WI38 (cell line): Measurements from ENCODE around the gene CLTRN.

Experiments used
- H3K4me3 ChIP-seq: 2 replicates; pipeline ENCODE4 v1.5.1; 2011; ENCODE audit warnings: low read depth, mild to moderate bottlenecking, control low read depth, low read length
- TF ChIP-seq, protein P1 (sequence below): IDR thresholded peaks from 2 replicates; pipeline ENCODE4 v1.5.1; 2012; ENCODE audit warnings: low read depth, mild to moderate bottlenecking, control low read depth, low read length

CLTRN gene

DNA sequence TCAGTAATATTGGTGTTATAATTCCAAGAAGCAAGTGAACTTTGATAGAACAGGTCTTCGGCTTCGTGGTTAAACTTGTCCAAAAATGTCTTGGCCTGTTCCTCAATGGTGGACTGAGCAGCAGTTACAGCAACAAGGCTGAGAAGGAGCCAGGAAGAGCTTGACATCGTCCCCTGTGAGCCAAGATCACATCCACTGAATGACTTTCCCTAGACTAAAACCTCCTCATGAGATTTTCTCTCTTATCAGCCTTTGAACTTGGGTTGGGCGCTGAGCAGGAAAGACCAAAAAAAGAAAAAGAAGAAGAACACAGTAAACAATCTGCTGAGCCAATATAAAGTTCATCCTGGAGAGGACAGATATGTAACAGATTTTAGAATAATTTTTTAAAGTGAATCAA lies 63.9 kb downstream of the CLTRN start, which contains the start of gene ACE2:
Gene ACE2, minus strand, starts transcription at position 216 of the 400 bp plus-strand sequence. Its CDS starts 49 bp downstream, at position 167.
- no peak within 1 kb of the TSS for H3K4me3 ChIP-seq
- TF ChIP-seq, protein P1, sequence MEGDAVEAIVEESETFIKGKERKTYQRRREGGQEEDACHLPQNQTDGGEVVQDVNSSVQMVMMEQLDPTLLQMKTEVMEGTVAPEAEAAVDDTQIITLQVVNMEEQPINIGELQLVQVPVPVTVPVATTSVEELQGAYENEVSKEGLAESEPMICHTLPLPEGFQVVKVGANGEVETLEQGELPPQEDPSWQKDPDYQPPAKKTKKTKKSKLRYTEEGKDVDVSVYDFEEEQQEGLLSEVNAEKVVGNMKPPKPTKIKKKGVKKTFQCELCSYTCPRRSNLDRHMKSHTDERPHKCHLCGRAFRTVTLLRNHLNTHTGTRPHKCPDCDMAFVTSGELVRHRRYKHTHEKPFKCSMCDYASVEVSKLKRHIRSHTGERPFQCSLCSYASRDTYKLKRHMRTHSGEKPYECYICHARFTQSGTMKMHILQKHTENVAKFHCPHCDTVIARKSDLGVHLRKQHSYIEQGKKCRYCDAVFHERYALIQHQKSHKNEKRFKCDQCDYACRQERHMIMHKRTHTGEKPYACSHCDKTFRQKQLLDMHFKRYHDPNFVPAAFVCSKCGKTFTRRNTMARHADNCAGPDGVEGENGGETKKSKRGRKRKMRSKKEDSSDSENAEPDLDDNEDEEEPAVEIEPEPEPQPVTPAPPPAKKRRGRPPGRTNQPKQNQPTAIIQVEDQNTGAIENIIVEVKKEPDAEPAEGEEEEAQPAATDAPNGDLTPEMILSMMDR: no peak

DNA sequence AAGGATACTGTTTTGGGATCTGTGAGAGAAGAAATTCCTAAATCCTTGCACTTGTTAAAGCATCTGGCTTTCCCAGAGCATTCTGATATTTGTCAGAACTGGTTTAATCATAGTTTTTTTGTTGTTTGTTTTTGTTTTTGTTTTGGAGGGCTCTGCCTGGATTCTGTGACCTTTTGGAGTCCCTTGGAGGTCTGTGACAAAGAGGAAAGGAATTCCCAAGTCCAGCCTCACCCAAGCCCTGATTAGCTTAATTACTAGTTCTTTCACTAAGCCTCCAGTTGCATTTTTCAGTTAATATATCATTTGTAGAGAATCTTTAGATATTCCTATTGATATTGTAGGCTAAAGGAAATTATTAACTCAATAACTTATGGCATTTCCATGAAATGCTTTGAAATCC lies 64.6 kb downstream of the CLTRN start:
- TF ChIP-seq, protein P1: no peak

DNA sequence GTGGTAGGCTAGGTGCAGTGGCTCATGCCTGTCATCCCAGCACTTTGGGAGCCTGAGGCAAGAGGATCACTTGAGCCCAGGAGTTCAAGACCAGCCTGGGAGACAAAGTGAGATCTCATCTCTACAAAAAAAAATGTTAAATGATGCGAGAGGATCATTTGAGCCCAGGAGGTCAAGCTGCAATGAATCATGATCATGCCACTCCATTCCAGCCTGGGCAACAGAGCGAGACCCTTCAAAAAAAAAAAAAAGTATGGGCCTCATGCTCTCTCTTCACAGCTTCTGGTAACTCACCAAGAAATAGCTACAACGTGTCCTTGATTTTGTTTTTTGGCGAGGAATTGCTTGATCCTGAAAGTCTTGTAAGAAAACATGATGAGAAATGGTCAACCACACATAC lies 65.1 kb downstream of the CLTRN start:
- TF ChIP-seq, protein P1: no peak

More for the DNA sequence above, 64.6 kb downstream of the CLTRN start:
- H3K4me3 ChIP-seq: no peak overlapping the region

DNA sequence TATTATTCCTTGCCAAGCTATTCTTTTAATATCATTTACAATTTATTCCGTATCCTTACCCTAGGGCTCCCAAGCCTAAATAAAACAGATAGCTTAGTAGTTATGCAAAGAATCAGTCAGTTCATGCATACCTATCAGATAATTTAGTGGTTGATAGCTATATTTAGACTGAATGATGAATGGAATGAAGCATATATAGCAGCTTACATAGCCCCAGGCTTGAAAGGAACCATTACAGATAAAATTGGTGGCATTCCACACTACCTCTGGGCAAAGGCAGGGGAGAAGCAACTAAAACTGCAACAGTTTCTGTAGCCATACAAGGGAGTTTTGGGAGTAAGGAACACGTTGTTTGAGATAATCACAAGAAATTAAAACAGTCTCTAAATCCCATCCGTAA lies 66.6 kb downstream of the CLTRN start:
- TF ChIP-seq, protein P1: no peak
- no peak overlapping the region for H3K4me3 ChIP-seq

More for the DNA sequence above, 65.1 kb downstream of the CLTRN start:
- H3K4me3 ChIP-seq: no peak overlapping the region

DNA sequence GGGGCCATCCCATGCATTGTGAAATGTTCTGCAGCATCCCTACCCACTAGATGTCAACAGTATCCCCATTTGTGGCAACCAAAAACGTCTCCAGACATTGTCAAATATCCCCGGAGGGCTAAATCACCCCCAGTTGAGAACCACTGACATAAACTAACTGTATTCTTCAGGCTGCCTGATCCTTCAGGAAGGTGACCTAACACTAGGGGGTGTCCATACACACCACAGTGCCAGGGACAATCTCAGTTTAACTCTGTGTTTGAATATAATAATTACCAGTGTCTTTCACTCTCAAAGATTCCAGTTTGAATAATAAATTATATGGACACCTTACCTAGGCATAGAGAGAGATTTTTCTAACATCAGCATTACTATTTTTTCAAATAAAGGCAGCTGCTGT lies 70.2 kb downstream of the CLTRN start:
- TF ChIP-seq, protein P1: no peak

DNA sequence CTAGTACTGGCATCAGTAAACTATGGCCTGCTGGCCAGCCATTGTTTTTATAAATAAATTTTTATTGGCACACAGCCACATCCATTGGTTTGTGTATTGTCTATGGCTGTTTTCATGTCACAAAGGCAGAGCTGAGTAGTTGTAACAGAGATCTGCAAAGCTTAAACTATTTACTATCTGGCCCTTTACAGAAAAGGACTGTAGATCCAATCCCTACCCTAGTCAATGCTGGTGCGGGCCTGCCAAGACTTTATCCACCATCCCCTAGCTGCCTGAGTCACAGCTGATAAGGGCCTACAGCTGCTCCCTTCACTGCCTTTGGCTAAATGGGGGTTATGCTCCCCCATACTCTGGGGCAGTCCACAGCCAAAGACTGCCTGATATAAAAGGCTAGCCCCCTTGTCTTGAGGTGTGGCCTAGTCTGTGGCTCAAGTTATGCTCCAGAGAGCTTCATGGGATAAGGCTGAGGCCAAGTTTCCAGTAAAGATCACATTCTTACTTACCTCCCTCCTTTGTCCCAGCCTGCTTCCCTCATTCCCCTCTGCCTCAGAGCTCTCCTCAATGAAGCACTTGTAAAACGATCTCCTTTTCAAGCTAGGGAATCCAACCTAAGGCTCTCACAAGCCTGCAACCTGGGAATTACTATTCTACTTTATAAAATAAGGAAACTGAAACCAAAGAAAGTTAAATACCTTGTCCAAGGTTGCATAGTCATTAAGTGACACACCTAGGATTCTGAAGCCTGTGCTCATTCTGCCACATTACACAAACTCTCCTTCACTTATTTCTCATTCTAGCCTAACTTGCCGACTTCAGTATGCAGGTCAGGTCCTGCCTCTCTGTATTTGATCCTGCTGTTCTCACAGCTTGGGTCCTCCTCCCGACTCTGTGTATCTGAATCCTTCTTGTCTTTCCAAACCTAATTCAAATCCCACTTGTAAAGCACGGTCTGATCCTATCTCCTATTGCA lies 84.5 kb downstream of the CLTRN start:
- H3K4me3 ChIP-seq: no peak overlapping the region
- TF ChIP-seq, protein P1: no peak

More for the DNA sequence above, 70.2 kb downstream of the CLTRN start:
- no peak overlapping the region for H3K4me3 ChIP-seq
